K562 (cell line): Measurements from ENCODE around the gene RACGAP1. TPM values are rescaled to one million over a fixed set of nuclear protein-coding genes. Genes with fewer than 3 reads are reported as not detected.
A peak's percentile ranks its signal among the peaks of the same experiment; 100 is the strongest.

Source experiments
- ARID1B ChIP-seq: fragments of 450-650 bp; IDR thresholded peaks from 2 replicates; pipeline ENCODE4 v1.6.1; 2016; ENCODE audit warnings: antibody characterized with exemption, mild to moderate bottlenecking, inconsistent platforms
- CREM ChIP-seq: IDR thresholded peaks from 2 replicates; pipeline ENCODE4 v1.6.1; 2014; ENCODE audit warnings: antibody characterized with exemption, low read depth
- GABPB1 ChIP-seq: sonication (generic); formaldehyde crosslinking; IDR thresholded peaks from 2 replicates; pipeline ENCODE4 v1.8.0; 2022; ENCODE audit warnings: mild to moderate bottlenecking, missing genetic modification reagents
- HDAC1 ChIP-seq, 2 experiments: fragments of 450-650 bp; IDR thresholded peaks; 2 replicates each; pipeline ENCODE4 v1.6.1; 2016 to 2017; ENCODE audit warnings: inconsistent platforms in 1 of 2, mild to moderate bottlenecking in 1 of 2, moderate library complexity in 1 of 2
- KAT2B ChIP-seq: IDR thresholded peaks from one replicate; pipeline ENCODE4 v1.6.1; 2012; ENCODE audit warnings: low read depth, mild to moderate bottlenecking, control low read depth, inconsistent platforms, low read length, moderate library complexity
- LCOR ChIP-seq: sonication (generic); formaldehyde crosslinking; IDR thresholded peaks from 2 replicates; pipeline ENCODE4 v1.8.0; 2022; ENCODE audit warnings: mild to moderate bottlenecking, missing genetic modification reagents
- MCM2 ChIP-seq: fragments of 450-650 bp; IDR thresholded peaks from 2 replicates; pipeline ENCODE4 v1.6.1; 2017; ENCODE audit warnings: low read depth, mild to moderate bottlenecking
- NCOR1 ChIP-seq: fragments of 450-650 bp; IDR thresholded peaks from 2 replicates; pipeline ENCODE4 v1.6.1; 2016; ENCODE audit warnings: mild to moderate bottlenecking, moderate library complexity
- NRF1 ChIP-seq, 2 experiments: fragments of 450-650 bp; IDR thresholded peaks in 1 of 2; conservative IDR thresholded peaks in 1 of 2; 2 replicates each; pipeline ENCODE4 v1.6.1; 2014; ENCODE audit warnings: mild to moderate bottlenecking in 2 of 2
- POLR2AphosphoS5 ChIP-seq: IDR thresholded peaks from 2 replicates; pipeline ENCODE4 v1.6.1; 2011; ENCODE audit warnings: mild to moderate bottlenecking, low read depth, low read length, moderate library complexity; ENCODE audit not compliant: control insufficient read depth, insufficient read depth
- RB1 ChIP-seq: fragments of 450-650 bp; IDR thresholded peaks from 2 replicates; pipeline ENCODE4 v1.6.1; 2017; ENCODE audit warnings: low read depth, mild to moderate bottlenecking
- SLC30A9 ChIP-seq: fragments of 250-450 bp; sonication (Bioruptor Pico); IDR thresholded peaks from 2 replicates; pipeline ENCODE4 v1.8.0; 2022; ENCODE audit warnings: mild to moderate bottlenecking, moderate library complexity
- SMARCE1 ChIP-seq: fragments of 450-650 bp; IDR thresholded peaks from 2 replicates; pipeline ENCODE4 v1.7.1; 2016; ENCODE audit warnings: mild to moderate bottlenecking
- TBL1XR1 ChIP-seq, 2 experiments: IDR thresholded peaks; 2 replicates each; pipeline ENCODE4 v1.6.1; 2012; ENCODE audit warnings: improper control_type of control experiment in 2 of 2, low read length in 2 of 2, mild to moderate bottlenecking in 1 of 2
- ZBTB7A ChIP-seq: IDR thresholded peaks from 2 replicates; pipeline ENCODE4 v1.6.1; 2011; ENCODE audit warnings: low read depth, mild to moderate bottlenecking, low read length, moderate library complexity, borderline replicate concordance; ENCODE audit not compliant: control insufficient read depth
- ZBTB8A ChIP-seq: fragments of 450-650 bp; IDR thresholded peaks from 2 replicates; pipeline ENCODE4 v1.6.1; 2018; ENCODE audit warnings: mild to moderate bottlenecking, moderate library complexity; ENCODE audit not compliant: partially characterized antibody
- ZNF140 ChIP-seq: fragments of 250-450 bp; sonication (Bioruptor Pico); IDR thresholded peaks from 2 replicates; pipeline ENCODE4 v1.8.0; 2021; ENCODE audit warnings: moderate library complexity, mild to moderate bottlenecking, inconsistent platforms
- ZNF444 ChIP-seq: fragments of 250-450 bp; sonication (Bioruptor Pico); IDR thresholded peaks from 2 replicates; pipeline ENCODE4 v1.4.0; 2020; ENCODE audit warnings: mild to moderate bottlenecking, moderate library complexity
- polyA plus RNA-seq, 8 experiments: library from polyadenylated mRNA; depleted of rRNA in 4 of 8; stranded (reverse) in 5 of 8; unstranded in 3 of 8; fragments of >200 nt; fragmentation: Nextera tagmentation in 2 of 8; fragmentation: Illumina TruSeq in 1 of 8; extraction: Ambion mirVana in 2 of 8; extraction: Trizol in 1 of 8; gene quantifications; 2 replicates each; pipeline versions ENCODE4 v1.2.1 to v1.2.3, GENCODE V29; 2011 to 2014; ENCODE audit warnings: inconsistent platforms in 1 of 8, missing spikeins in 1 of 8
- total RNA-seq, 7 experiments: library from RNA; depleted of rRNA in 6 of 7; stranded (reverse); fragments of >200 nt in 6 of 7; fragmentation: Illumina TruSeq in 2 of 7; extraction: Trizol in 2 of 7; gene quantifications; 2 replicates each; pipeline versions ENCODE4 v1.2.1 to v1.2.3, GENCODE V29; 2011 to 2021; ENCODE audit warnings: low replicate concordance in 1 of 7
- TF ChIP-seq, protein P1 (sequence below): IDR thresholded peaks from 2 replicates; pipeline ENCODE4 v1.6.1; 2012; ENCODE audit warnings: low read depth, low read length, improper control_type of control experiment, borderline replicate concordance
- TF ChIP-seq, protein P2 (sequence below): fragments of 250-450 bp; sonication (Bioruptor Pico); IDR thresholded peaks from 2 replicates; pipeline ENCODE4 v1.4.0; 2020

RACGAP1 gene
- total and polyA plus RNA-seq, 9 of the 15 experiments (the other 6 are each of a cell fraction or from before 2014, with no cell fraction given) = 56.4 to 92.9 (median 71.8) TPM

DNA sequence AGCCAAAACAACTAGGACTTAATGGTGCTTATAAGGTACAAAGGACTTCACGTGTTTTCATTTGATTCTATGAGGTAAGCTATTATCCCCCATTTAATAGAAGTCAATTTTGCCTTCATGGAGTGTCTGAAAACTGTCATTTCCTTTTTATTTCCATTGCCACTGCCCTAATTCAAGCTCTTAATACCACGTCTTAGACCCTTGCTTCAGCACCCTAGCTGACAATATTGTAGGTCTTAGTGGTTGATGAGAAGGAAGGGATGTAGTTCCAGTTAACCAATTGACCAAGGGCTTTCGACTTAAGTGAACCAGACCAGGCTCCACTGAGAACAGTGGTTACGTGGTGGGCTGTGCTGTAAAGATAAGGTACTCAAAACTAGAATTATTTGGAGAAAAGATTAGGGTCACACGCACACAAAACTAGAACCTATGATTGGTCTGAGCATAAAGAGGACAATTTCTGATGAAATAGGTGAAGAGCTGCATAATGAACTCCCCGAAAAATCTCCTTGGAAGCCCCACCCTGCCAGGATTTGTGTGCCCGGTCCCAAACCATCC is 22.5 kb upstream of the RACGAP1 start (continued):
- TF ChIP-seq SMARCE1 (peak; percentile 55; the same call in 1 of the 2 replicates), TBL1XR1 (IDR thresholded peaks at IDR 0.05; ENCODE audit: low read length in 2 of 2) (0 out of 4 replicates have a peak, but pooled peaks of 1 of the 2 experiments have one; percentile 11), SLC30A9 (CRISPR knock-in tag) (no peak), HDAC1 (IDR thresholded peaks at IDR 0.05) (peak in 1 of 2 experiments; percentile 40; a peak in 1 of 4 replicates), NRF1 (conservative IDR thresholded peaks at IDR 0.05 in 1 of 2, IDR thresholded peaks at IDR 0.05 in 1 of 2) (peak in 1 of 2 experiments; percentile 8; a peak in 1 of 4 replicates), POLR2AphosphoS5 (0 out of 2 replicates have a peak, but pooled peaks have one; percentile 33), ZBTB8A (no peak), ZNF140 (no peak), GABPB1 (CRISPR knock-in tag) (no peak), ZBTB7A (no peak), RB1 (no peak), ARID1B (peak; percentile 85), CREM (no peak), NCOR1 (peak; percentile 53), MCM2 (no peak), KAT2B (no peak), ZNF444 (CRISPR knock-in tag) (no peak), LCOR (CRISPR knock-in tag) (peak; percentile 42; the same call in 1 of the 2 replicates)
- TF ChIP-seq, protein P1, sequence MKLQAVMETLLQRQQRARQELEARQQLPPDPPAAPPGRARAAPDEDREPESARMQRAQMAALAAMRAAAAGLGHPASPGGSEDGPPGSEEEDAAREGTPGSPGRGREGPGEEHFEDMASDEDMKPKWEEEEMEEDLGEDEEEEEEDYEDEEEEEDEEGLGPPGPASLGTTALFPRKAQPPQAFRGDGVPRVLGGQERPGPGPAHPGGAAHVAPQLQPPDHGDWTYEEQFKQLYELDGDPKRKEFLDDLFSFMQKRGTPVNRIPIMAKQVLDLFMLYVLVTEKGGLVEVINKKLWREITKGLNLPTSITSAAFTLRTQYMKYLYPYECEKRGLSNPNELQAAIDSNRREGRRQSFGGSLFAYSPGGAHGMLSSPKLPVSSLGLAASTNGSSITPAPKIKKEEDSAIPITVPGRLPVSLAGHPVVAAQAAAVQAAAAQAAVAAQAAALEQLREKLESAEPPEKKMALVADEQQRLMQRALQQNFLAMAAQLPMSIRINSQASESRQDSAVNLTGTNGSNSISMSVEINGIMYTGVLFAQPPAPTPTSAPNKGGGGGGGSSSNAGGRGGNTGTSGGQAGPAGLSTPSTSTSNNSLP = no peak
- TF ChIP-seq, protein P2, sequence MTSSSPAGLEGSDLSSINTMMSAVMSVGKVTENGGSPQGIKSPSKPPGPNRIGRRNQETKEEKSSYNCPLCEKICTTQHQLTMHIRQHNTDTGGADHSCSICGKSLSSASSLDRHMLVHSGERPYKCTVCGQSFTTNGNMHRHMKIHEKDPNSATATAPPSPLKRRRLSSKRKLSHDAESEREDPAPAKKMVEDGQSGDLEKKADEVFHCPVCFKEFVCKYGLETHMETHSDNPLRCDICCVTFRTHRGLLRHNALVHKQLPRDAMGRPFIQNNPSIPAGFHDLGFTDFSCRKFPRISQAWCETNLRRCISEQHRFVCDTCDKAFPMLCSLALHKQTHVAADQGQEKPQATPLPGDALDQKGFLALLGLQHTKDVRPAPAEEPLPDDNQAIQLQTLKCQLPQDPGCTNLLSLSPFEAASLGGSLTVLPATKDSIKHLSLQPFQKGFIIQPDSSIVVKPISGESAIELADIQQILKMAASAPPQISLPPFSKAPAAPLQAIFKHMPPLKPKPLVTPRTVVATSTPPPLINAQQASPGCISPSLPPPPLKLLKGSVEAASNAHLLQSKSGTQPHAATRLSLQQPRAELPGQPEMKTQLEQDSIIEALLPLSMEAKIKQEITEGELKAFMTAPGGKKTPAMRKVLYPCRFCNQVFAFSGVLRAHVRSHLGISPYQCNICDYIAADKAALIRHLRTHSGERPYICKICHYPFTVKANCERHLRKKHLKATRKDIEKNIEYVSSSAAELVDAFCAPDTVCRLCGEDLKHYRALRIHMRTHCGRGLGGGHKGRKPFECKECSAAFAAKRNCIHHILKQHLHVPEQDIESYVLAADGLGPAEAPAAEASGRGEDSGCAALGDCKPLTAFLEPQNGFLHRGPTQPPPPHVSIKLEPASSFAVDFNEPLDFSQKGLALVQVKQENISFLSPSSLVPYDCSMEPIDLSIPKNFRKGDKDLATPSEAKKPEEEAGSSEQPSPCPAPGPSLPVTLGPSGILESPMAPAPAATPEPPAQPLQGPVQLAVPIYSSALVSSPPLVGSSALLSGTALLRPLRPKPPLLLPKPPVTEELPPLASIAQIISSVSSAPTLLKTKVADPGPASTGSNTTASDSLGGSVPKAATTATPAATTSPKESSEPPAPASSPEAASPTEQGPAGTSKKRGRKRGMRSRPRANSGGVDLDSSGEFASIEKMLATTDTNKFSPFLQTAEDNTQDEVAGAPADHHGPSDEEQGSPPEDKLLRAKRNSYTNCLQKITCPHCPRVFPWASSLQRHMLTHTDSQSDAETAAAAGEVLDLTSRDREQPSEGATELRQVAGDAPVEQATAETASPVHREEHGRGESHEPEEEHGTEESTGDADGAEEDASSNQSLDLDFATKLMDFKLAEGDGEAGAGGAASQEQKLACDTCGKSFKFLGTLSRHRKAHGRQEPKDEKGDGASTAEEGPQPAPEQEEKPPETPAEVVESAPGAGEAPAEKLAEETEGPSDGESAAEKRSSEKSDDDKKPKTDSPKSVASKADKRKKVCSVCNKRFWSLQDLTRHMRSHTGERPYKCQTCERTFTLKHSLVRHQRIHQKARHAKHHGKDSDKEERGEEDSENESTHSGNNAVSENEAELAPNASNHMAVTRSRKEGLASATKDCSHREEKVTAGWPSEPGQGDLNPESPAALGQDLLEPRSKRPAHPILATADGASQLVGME = no peak
